Suprapubic skin (tissue), 3 donors: Measurements from ENCODE around the gene KDM4E.

Source experiments
- EP300 ChIP-seq: sonication (generic); formaldehyde crosslinking; IDR thresholded peaks from one replicate; pipeline ENCODE4 v1.6.1; 2017; ENCODE audit warnings: antibody characterized with exemption
- POLR2A ChIP-seq, 2 donors: fragments of 450-650 bp; IDR thresholded peaks; one replicate each; pipeline ENCODE4 v1.6.1; 2017; ENCODE audit warnings: antibody characterized with exemption in 2 of 2, mild to moderate bottlenecking in 2 of 2, moderate library complexity in 2 of 2
- TF ChIP-seq, protein P1 (sequence below), 2 donors: fragments of 200-600 bp in 1 of 2; fragments of 450-650 bp in 1 of 2; sonication (generic) in 1 of 2; IDR thresholded peaks; one replicate each; pipeline ENCODE4 v1.5.1; 2016 to 2019; ENCODE audit warnings: antibody characterized with exemption in 2 of 2, mild to moderate bottlenecking in 1 of 2, moderate library complexity in 1 of 2

DNA sequence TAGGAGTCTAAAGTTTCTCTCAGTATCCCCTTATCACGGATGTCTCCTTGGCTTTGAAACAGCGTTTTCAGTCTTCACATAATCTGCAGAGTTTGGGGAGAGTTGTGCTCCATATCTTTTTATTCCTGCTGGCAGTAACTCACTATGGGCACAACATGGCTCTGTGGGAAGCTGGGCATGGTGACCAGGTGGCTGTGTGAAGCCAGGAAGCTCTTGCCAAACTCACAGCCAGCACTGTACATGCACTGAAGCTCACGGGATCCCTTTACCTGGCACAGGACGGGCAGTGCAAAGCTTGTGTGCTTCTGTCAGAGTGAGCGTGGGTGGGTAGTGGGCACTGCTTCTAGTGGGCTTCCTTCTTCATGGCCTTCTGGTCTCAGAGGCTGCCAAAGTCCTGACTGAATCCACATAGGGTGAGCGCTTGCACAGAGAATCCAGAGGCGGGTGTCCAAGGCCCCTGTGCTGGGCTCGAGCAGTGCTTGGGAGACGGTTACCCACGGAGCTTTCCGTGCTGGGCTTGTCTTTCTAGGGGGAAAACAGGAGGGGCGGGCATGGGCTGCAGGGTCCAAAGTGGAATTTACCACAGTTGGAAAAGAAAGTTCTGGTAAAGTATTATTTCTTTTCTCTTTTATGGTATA is 10.8 kb upstream of the KDM4E start:
- TF ChIP-seq, protein P1, sequence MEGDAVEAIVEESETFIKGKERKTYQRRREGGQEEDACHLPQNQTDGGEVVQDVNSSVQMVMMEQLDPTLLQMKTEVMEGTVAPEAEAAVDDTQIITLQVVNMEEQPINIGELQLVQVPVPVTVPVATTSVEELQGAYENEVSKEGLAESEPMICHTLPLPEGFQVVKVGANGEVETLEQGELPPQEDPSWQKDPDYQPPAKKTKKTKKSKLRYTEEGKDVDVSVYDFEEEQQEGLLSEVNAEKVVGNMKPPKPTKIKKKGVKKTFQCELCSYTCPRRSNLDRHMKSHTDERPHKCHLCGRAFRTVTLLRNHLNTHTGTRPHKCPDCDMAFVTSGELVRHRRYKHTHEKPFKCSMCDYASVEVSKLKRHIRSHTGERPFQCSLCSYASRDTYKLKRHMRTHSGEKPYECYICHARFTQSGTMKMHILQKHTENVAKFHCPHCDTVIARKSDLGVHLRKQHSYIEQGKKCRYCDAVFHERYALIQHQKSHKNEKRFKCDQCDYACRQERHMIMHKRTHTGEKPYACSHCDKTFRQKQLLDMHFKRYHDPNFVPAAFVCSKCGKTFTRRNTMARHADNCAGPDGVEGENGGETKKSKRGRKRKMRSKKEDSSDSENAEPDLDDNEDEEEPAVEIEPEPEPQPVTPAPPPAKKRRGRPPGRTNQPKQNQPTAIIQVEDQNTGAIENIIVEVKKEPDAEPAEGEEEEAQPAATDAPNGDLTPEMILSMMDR (IDR thresholded peaks at IDR 0.05), result no peak
- no peak for TF ChIP-seq POLR2A (IDR thresholded peaks at IDR 0.05)
- no peak for TF ChIP-seq EP300
